Right lobe of liver (tissue), 6 donors: Measurements from ENCODE around the gene FRMD4A. TPM values are rescaled to one million over a fixed set of nuclear protein-coding genes. Genes with fewer than 3 reads are reported as not detected.

ENCODE experiments used
- ATAC-seq, 4 donors: fragments of 200-7000 bp; cut with Tn5 transposase; one replicate each; pipeline ENCODE4 v1.9.1; 2020; ENCODE audit warnings: mild to moderate bottlenecking in 4 of 4, moderate library complexity in 4 of 4
- DNase-seq, 3 donors: peaks; one replicate each; pipeline ENCODE4 v3.0.0-alpha.2; 2020
- H3K27ac ChIP-seq, 3 donors: fragments of 200-600 bp; one replicate each; pipeline ENCODE4 v1.8.0; 2022
- H3K27me3 ChIP-seq, 2 donors: fragments of 200-600 bp; one replicate each; pipeline ENCODE4 v1.8.0; 2022
- H3K36me3 ChIP-seq, 4 donors: fragments of 200-600 bp; sonication (generic) in 1 of 4; one replicate each; pipeline versions ENCODE4 v1.5.1 to v1.8.0; 2017 to 2022; ENCODE audit warnings: control low read depth in 1 of 4
- H3K4me1 ChIP-seq, 4 donors: fragments of 200-600 bp; sonication (generic) in 1 of 4; one replicate each; pipeline versions ENCODE4 v1.5.1 to v1.8.0; 2017 to 2022; ENCODE audit warnings: control low read depth in 1 of 4
- H3K4me3 ChIP-seq, 3 donors: fragments of 200-600 bp; one replicate each; pipeline ENCODE4 v1.8.0; 2022
- H3K9me3 ChIP-seq, 4 donors: fragments of 200-600 bp; sonication (generic) in 1 of 4; one replicate each; pipeline versions ENCODE4 v1.5.1 to v1.8.0; 2017 to 2022; ENCODE audit warnings: control low read depth in 1 of 4
- POLR2A ChIP-seq: fragments of 450-650 bp; IDR thresholded peaks from one replicate; pipeline ENCODE4 v1.6.1; 2017; ENCODE audit warnings: antibody characterized with exemption, mild to moderate bottlenecking
- WGBS: methylation state at CpG from one replicate; pipeline ENCODE4 v1.1.6; 2018; ENCODE audit warnings: low coverage, low lambda C conversion rate; ENCODE audit not compliant: insufficient coverage; ENCODE audit errors: missing lambda C conversion rate; 5-methylcytosine and 5-hydroxymethylcytosine counted together
- intact Hi-C, 2 donors: fragments of 100-400 bp; cut with DNase I; formaldehyde crosslinking; loops; one replicate each; pipeline versions ENCODE4 v1.11.2 to v1.14.1; 2022
- total RNA-seq, 6 experiments: library from RNA; depleted of rRNA in 2 of 6; stranded (reverse); fragments of >200 nt in 2 of 6; fragmentation: NEBNext Ultra II Directional in 3 of 6; extraction: Animal tissue kit (Norgen Biotek cat#: 25700) in 3 of 6; gene quantifications; one replicate each; pipeline versions ENCODE4 v1.1.0 to v1.2.4, GENCODE V29; 2016 to 2023
- TF ChIP-seq, protein P1 (sequence below), 4 donors: fragments of 200-600 bp in 3 of 4; fragments of 450-650 bp in 1 of 4; IDR thresholded peaks; one replicate each; pipeline versions ENCODE4 v1.5.1 to v1.8.0; 2016 to 2022; ENCODE audit warnings: antibody characterized with exemption in 4 of 4, mild to moderate bottlenecking in 2 of 4
- donor health status: DM: no; HTN: yes; CAD: no.
- donor health status: DM: no; HTN: no; CAD: no.
- donor health status: DM: no; HTN: no; CAD: no.
- donor health status: DM: no; HTN: yes; CAD: no.
- donor health status: DM: no; HTN: yes; CAD: no.

FRMD4A gene
- total RNA-seq, 6 experiments from 2014 or later, result 8.4 to 22.8 (median 13.3) TPM

DNA sequence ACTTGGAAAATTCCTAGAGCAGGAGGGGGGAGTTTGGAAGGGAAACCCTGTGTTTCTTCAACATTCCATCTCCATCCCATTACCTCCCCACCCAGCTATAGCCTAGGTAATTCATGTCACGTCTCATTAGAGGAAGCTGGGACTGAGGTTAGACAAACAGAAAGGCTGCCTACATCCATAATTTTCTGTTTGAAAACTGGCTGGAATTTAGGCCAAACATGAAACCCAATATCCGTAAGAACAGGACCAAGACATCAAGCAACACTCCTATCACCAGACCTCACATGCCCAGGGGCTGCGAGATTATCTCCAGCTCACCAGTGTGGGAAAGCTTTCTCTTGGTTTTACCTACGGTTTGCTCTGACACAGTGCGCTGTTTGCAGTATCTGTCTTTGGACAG, 316.3 kb downstream of the FRMD4A start:
- intact Hi-C loops, result no loop called here
- ATAC-seq (no peak), DNase-seq (no peak)
- no peaks in the 10 kb centered on the region for H3K9me3 ChIP-seq
- H3K36me3 ChIP-seq, result no peaks in the 10 kb centered on the region
- no peaks in the 10 kb centered on the region for H3K27me3 ChIP-seq
- no peaks in the 10 kb centered on the region for H3K4me1 ChIP-seq
- WGBS, result 78% methylated on average over 5 of the region's 5 CpGs
- TF ChIP-seq POLR2A, result no peak
- TF ChIP-seq, protein P1, sequence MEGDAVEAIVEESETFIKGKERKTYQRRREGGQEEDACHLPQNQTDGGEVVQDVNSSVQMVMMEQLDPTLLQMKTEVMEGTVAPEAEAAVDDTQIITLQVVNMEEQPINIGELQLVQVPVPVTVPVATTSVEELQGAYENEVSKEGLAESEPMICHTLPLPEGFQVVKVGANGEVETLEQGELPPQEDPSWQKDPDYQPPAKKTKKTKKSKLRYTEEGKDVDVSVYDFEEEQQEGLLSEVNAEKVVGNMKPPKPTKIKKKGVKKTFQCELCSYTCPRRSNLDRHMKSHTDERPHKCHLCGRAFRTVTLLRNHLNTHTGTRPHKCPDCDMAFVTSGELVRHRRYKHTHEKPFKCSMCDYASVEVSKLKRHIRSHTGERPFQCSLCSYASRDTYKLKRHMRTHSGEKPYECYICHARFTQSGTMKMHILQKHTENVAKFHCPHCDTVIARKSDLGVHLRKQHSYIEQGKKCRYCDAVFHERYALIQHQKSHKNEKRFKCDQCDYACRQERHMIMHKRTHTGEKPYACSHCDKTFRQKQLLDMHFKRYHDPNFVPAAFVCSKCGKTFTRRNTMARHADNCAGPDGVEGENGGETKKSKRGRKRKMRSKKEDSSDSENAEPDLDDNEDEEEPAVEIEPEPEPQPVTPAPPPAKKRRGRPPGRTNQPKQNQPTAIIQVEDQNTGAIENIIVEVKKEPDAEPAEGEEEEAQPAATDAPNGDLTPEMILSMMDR (IDR thresholded peaks at IDR 0.05), result no peak
- H3K4me3 ChIP-seq, result no peak overlapping the region
- H3K27ac ChIP-seq, result no peak overlapping the region

DNA sequence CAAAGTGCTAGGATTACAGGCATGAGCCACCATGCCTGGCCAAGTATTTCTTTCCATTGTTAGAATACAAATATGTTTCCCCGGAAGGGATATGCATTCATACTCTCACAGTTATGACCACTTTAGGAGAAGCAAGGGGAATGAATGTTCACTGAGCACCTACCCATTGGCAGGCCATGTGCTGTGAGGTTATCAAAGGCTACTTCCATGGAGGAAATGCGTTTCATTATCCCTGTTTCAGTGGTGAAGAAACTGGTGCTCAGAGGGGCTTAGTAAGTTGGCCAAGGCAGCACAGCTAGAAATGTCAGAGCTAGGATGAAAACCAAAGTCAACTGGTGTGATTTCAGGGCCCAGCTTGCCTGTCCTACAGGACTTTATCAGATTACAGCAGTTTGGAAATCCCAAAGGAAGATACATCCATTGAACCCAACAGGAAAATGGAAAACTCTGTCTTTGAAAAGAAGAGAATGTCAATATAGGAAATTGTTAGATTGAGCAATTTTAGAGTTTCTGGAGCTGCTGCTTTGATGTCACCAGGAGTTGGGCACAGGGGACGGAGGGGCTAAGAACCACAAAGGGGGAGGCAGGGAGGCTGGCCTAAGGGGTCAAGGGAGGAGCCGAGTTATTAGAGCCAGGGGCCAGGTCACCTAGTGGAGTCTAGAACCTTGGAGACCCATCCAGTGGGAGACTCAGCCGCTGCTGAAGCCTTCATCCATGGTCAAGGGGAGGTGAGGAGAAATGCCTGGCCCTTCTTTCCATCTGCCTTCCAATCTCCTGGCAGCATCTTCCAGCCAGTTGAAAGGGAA, 319.8 kb downstream of the FRMD4A start:
- Histone ChIP-seq H3K36me3 (no peaks in the 10 kb centered on the region), H3K4me1 (no peaks in the 10 kb centered on the region), H3K9me3 (no peaks in the 10 kb centered on the region), H3K27me3 (no peaks in the 10 kb centered on the region), H3K27ac (peak overlapping the region in 1 of 3 donors; percentile 6), H3K4me3 (no peak overlapping the region)
- intact Hi-C loops, result no loop called here
- TF ChIP-seq, protein P1 (IDR thresholded peaks at IDR 0.05), result no peak
- no peak for TF ChIP-seq POLR2A
- DNase-seq (no peak), ATAC-seq (no peak)
- 39% methylated on average over 4 of the region's 5 CpGs for WGBS

GRCh38 chr10:14010101-14010558, 320.6 kb downstream of the FRMD4A start:
- H3K4me3 ChIP-seq, result no peak overlapping the region
- no peaks in the 10 kb centered on the region for H3K9me3 ChIP-seq
- no peaks in the 10 kb centered on the region for H3K27me3 ChIP-seq
- TF ChIP-seq, protein P1 (IDR thresholded peaks at IDR 0.05), result no peak
- TF ChIP-seq POLR2A, result no peak
- DNase-seq, result no peak
- ATAC-seq, result peak in 3 of 4 donors; percentile 20 to 50 (median 26)
- WGBS, result 0% methylated on average over 4 of the region's 5 CpGs
- no peak overlapping the region for H3K27ac ChIP-seq
- no peaks in the 10 kb centered on the region for H3K36me3 ChIP-seq
- intact Hi-C loops, result no loop called here
- no peaks in the 10 kb centered on the region for H3K4me1 ChIP-seq

DNA sequence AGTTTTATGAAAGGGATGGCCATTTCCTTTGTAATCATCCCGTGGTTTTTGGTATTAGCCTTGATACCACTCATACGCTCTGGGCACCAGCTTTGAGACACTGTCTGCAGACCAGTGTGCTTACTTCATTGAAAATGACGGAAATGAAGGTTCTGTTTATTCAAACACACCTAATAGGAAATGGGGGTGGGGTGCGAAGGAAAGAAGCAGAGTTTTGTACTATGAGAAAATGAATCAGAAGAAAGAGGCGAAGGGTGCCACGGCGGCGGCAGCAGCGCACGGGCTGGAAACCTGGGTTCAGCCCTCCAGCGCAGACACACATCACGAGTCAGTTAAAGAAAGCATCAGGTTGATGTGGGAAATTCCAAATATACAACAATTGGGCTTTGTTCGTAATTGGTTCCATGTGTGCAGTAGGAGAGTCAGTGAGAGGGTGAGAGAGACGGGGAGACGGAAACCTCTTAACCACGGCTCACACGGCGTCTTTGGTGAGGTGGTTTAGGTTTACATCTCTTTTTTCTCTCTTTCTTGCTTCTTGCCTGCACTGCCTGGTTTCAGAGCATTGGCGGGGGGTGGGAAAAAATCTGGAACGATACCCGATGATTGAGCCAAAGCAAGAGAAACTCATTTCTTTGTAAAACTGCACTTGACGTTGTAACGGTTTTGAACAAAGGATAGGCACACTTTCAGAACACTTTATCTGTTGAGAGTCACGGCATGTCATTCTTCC, 321.2 kb downstream of the FRMD4A start:
- H3K4me3 ChIP-seq, result no peak overlapping the region
- DNase-seq (no peak), ATAC-seq (peak in 3 of 4 donors; percentile 9 to 22 (median 18))
- H3K36me3 ChIP-seq, result no peaks in the 10 kb centered on the region
- no peak for TF ChIP-seq POLR2A
- TF ChIP-seq, protein P1 (IDR thresholded peaks at IDR 0.05), result no peak
- no peaks in the 10 kb centered on the region for H3K27me3 ChIP-seq
- intact Hi-C loops, result no loop called here
- H3K4me1 ChIP-seq, result no peaks in the 10 kb centered on the region
- 34% methylated on average over 24 of the region's 24 CpGs for WGBS
- no peaks in the 10 kb centered on the region for H3K9me3 ChIP-seq
- peak overlapping the region in 1 of 3 donors; percentile 6 for H3K27ac ChIP-seq
